AG04450 (cell line): Measurements from ENCODE around the gene MISP. TPM values are rescaled to one million over a fixed set of nuclear protein-coding genes. Genes with fewer than 3 reads are reported as not detected.

Source experiments
- CTCF ChIA-PET: fragments of 300-600, 350-600 bp; formaldehyde crosslinking; extraction: SDS; loops from one replicate; lab custom pipeline; 2022; ENCODE audit warnings: antibody characterized with exemption, inconsistent platforms; lab: Charles Lee
- POLR2A ChIA-PET: fragments of 350-600 bp; formaldehyde crosslinking; extraction: SDS; loops from one replicate; lab custom pipeline; 2021; ENCODE audit warnings: antibody characterized with exemption, inconsistent platforms; lab: Yijun Ruan, JAX
- DNase-seq: peaks from one replicate; pipeline ENCODE4 v3.0.0-alpha.2; 2011; ENCODE audit warnings: low read depth, low spot score
- H3K27ac ChIP-seq: one replicate; pipeline ENCODE4 v1.5.1; 2012; ENCODE audit warnings: low read depth, low read length, control low read depth
- H3K27me3 ChIP-seq: one replicate; pipeline ENCODE4 v1.6.0; 2012; ENCODE audit warnings: low read length; ENCODE audit not compliant: control insufficient read depth, insufficient read depth
- H3K4me3 ChIP-seq: 2 replicates; pipeline ENCODE4 v1.5.1; 2011; ENCODE audit warnings: mild to moderate bottlenecking, low read depth, low read length, control low read depth
- H3K9me3 ChIP-seq: 2 replicates; pipeline ENCODE4 v1.5.1; 2012; ENCODE audit warnings: low read length; ENCODE audit not compliant: control insufficient read depth, insufficient read depth
- CTCF ChIP-seq: IDR thresholded peaks from 2 replicates; pipeline ENCODE4 v1.5.1; 2011; ENCODE audit warnings: low read depth, low read length, control low read depth, inconsistent platforms
- polyA plus RNA-seq: library from polyadenylated mRNA; depleted of rRNA; stranded (reverse); fragments of >200 nt; gene quantifications from 2 replicates; pipeline ENCODE4 v1.2.3, GENCODE V29; 2011

MISP gene
- polyA plus RNA-seq, 1 experiment = 0.09 TPM

GRCh38 chr19:746956-747355, 4.0 kb upstream of the MISP start:
- Histone ChIP-seq H3K9me3 (peaks cover 55% of the 10 kb centered on the region), H3K27ac (no peak overlapping the region), H3K27me3 (no peaks in the 10 kb centered on the region), H3K4me3 (no peak overlapping the region)
- POLR2A ChIA-PET = no interaction called here
- DNase-seq = no peak
- CTCF ChIA-PET = no interaction called here
- TF ChIP-seq CTCF = no peak

DNA sequence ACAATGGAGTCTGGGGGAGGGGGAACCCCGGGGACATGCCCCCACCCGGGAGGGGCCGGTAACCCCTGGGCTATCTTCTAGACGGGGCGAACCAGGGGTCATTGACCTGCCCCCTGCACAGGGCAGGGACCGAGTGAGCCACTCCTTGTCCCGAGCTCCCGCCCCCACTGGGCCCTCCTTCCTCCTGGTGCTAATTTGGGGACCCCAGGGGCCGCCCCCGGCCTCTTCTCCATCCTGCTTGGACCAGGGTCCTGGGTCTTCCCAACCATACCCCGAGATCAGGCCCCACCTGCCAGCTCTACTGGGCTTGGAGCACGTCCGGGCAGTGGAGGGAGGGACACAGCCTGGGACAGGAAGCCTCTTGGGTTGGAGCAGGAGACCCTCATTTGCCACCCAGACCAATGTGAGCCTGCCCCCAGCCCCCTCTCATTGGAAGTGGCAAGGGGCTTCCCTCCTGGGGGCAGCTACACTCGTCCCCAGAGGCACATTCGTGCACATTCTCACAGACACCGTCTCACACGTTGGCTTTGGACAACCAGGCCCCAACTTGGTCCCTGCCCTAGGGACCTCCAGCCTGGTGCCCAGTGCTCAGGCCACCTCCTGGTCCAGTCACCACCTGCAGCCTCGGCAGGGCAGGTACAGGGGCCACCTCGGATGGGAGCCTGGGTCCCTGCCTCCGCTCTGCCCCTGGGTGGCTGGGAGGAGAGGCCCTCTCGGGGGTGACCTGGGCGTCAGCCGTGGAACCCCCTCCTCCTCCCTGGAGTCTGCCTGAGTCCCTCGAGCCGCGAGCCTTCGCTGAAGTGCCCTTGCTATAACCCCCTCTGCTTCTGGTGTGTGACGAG, 3.3 kb upstream of the MISP start:
- DNase-seq = no peak
- Histone ChIP-seq H3K4me3 (no peak overlapping the region), H3K27ac (no peak overlapping the region), H3K9me3 (peaks cover 55% of the 10 kb centered on the region), H3K27me3 (no peaks in the 10 kb centered on the region)
- TF ChIP-seq CTCF = no peak
- POLR2A ChIA-PET = no interaction called here
- CTCF ChIA-PET = interaction anchor here (0.5 kb wide), 1 partner anchor 113 kb away, joined by 3 read pairs; no protein-coding TSS in a partner anchor

DNA sequence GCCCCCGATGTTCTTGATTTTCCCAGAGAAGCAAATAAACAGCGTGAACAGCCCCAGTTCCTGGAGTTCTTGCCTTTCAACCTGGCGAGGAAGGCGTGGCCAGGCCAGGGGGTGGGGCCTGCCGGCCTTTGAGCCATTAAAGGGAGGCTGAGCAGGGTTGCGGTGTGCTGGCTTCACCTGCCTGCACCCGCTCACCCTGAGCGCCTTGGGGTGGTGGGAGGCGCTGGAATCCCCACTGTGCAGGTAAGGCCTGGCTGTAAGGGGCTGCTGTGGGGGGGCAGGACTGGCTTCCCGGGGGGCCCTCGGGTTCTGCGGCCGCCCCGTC, 2.7 kb upstream of the MISP start:
- peaks cover 49% of the 10 kb centered on the region for H3K9me3 ChIP-seq
- no peak for TF ChIP-seq CTCF
- H3K27ac ChIP-seq = no peak overlapping the region
- no peak overlapping the region for H3K4me3 ChIP-seq
- DNase-seq = no peak
- ChIA-PET POLR2A (no interaction called here), CTCF (no interaction called here)
- no peaks in the 10 kb centered on the region for H3K27me3 ChIP-seq

- ChIA-PET CTCF (no interaction called here), POLR2A (no interaction called here)
- Histone ChIP-seq H3K9me3 (peaks cover 36% of the 10 kb centered on the region), H3K4me3 (no peak overlapping the region), H3K27me3 (no peaks in the 10 kb centered on the region), H3K27ac (no peak overlapping the region)
- no peak for TF ChIP-seq CTCF
- DNase-seq = no peak
These were observed 1.1 kb upstream of the MISP start for GRCh38 chr19:749811-750210.

DNA sequence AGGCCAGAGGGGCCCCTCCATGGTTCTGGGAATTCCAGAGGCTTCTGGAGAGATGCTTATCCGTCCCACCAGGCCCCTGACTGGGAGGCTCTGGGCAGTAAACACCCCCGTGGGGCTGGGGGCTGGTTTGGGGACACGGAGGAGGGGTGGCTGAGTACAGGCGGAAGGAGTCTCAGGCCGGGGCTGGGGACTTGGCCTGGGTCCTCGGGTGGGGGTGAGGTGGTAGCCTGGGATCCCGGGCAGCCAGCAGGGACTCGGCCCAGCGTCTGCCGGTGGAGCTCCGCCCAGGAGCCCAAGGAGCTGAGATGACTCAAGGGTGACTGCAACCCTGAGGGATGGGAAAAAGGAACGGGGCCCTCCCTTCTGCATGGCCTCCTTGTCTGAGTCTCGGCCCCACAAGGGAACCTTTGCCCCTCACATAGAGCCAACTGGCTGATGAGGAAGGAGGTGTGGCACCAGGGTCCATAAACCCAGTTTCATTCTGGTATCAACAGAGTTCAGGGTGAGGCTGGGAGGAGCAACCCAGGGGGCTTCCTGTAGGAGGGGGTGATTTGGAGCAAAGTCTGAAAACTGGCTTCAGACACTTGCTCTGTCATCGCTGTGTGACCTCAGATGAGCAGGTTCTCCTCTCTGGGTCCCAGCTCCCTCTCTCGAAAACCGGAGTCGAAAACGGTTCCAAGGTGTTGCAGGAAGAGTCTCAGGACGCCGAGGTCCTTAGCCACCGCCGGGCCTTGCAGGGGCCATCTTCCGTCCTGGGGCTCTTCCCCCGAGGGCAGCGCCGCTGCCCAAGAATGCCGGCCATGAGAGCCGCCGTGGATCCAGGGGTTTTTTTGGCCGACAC, 809 bp downstream of the MISP start:
- peaks cover 21% of the 10 kb centered on the region for H3K9me3 ChIP-seq
- CTCF ChIA-PET = no interaction called here
- POLR2A ChIA-PET = interaction anchor here (0.6 to 1.4 kb wide), 3 partner anchors 12 to 276 kb away, joined by 3 read pairs; no protein-coding TSS in a partner anchor

More for the DNA sequence above, 809 bp downstream of the MISP start:
- H3K27me3 ChIP-seq = no peaks in the 10 kb centered on the region
- DNase-seq = peak; percentile 45
- peak overlapping the region; percentile 87 for H3K27ac ChIP-seq
- H3K4me3 ChIP-seq = no peak overlapping the region
- TF ChIP-seq CTCF = no peak
